Omental fat pad (tissue), 4 donors: ENCODE results near the gene GNG2. TPM values are rescaled to one million over a fixed set of nuclear protein-coding genes. Genes with fewer than 3 reads are reported as not detected.

Experiments used
- ATAC-seq: fragments of 150-250 bp; one replicate; pipeline ENCODE4 v1.9.1; 2016; ENCODE audit warnings: mild to moderate bottlenecking, moderate library complexity; ENCODE audit not compliant: low FRiP score
- DNase-seq: peaks from one replicate; pipeline ENCODE4 v3.0.0-alpha.2; 2019; ENCODE audit warnings: low spot score
- total RNA-seq, 4 donors: library from RNA; depleted of rRNA; stranded (reverse); fragments of >200 nt; gene quantifications; one replicate each; pipeline ENCODE4 v1.1.0, GENCODE V29; 2016
- TF ChIP-seq, protein P1 (sequence below), 3 donors: fragments of 450-650 bp; IDR thresholded peaks; one replicate each; pipeline ENCODE4 v1.5.1; 2016 to 2017; ENCODE audit warnings: antibody characterized with exemption in 3 of 3, mild to moderate bottlenecking in 3 of 3, moderate library complexity in 2 of 3

GNG2 gene
- total RNA-seq, 4 donors from 2014 or later = 40.7 to 85.6 (median 54.0) TPM

- TF ChIP-seq, protein P1, sequence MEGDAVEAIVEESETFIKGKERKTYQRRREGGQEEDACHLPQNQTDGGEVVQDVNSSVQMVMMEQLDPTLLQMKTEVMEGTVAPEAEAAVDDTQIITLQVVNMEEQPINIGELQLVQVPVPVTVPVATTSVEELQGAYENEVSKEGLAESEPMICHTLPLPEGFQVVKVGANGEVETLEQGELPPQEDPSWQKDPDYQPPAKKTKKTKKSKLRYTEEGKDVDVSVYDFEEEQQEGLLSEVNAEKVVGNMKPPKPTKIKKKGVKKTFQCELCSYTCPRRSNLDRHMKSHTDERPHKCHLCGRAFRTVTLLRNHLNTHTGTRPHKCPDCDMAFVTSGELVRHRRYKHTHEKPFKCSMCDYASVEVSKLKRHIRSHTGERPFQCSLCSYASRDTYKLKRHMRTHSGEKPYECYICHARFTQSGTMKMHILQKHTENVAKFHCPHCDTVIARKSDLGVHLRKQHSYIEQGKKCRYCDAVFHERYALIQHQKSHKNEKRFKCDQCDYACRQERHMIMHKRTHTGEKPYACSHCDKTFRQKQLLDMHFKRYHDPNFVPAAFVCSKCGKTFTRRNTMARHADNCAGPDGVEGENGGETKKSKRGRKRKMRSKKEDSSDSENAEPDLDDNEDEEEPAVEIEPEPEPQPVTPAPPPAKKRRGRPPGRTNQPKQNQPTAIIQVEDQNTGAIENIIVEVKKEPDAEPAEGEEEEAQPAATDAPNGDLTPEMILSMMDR (IDR thresholded peaks at IDR 0.05) = no peak
- ATAC-seq (no peak), DNase-seq (no peak)
Observed at GRCh38 chr14:51822499-51822898, 37.9 kb upstream of the GNG2 start.

DNA sequence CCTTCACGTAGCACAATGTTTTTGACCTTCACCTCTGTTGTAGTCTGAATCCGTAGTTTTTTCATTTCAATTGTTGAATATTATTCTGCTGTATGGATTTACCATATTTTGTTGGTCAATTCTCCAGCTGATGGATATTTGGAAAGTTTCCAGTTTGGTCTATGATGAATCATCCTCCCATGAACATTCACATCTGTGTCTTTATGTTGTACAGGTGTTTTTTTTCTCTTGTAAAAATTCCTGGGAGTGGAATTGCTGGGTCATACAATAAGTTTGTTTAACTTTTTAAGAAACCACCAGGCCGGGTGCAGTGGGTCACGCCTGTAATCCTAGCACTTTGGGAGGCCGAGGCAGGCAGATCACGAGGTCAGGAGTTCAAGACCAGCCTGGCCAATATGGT lies 36.7 kb upstream of the GNG2 start:
- TF ChIP-seq, protein P1 (IDR thresholded peaks at IDR 0.05) = no peak
- no peak for DNase-seq
- no peak for ATAC-seq

- TF ChIP-seq, protein P1 (IDR thresholded peaks at IDR 0.05) = no peak
- DNase-seq (no peak), ATAC-seq (no peak)
Observed at GRCh38 chr14:51824191-51824590, 36.2 kb upstream of the GNG2 start.

GRCh38 chr14:51825926-51826325 lies 34.5 kb upstream of the GNG2 start:
- DNase-seq (no peak), ATAC-seq (no peak)
- TF ChIP-seq, protein P1 (IDR thresholded peaks at IDR 0.05) = no peak

DNA sequence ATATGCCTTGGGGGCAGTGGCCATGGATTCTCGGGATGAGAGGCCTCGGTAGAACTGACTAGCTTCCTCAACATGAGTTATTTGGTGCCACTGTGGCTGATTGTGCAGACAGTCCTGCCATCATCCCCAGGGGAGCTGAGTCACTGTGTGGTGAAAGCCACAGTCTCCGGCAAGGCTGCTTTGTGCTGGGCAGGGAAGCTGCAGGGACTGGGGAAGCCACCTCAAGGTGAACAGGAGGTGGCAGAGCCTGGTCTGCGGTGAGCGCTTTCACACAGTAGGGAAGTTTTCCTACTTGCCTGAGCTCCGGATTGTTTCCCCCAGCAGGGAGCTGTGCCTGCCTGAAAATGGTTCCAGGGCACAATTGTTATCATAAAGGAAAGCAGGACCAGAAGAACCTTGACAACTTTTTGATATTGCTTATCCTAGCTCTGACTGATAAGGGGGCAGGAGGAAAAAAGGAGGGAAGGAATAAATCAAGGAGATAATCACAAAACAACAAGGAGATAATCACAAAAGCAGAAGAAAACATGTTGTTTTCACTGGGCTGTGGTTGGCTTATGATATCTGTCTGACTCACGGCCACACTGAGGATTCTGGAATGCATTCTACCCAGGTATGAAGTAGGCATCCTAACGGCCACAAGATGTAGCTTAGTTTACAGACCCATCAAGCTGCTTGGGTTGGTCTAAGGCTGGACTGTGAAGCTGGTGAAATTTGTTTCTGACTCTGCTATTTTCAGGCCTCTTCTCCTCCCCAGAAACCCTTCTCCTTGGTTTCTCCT lies 32.2 kb upstream of the GNG2 start:
- DNase-seq (no peak), ATAC-seq (no peak)
- TF ChIP-seq, protein P1 (IDR thresholded peaks at IDR 0.05) = no peak

DNA sequence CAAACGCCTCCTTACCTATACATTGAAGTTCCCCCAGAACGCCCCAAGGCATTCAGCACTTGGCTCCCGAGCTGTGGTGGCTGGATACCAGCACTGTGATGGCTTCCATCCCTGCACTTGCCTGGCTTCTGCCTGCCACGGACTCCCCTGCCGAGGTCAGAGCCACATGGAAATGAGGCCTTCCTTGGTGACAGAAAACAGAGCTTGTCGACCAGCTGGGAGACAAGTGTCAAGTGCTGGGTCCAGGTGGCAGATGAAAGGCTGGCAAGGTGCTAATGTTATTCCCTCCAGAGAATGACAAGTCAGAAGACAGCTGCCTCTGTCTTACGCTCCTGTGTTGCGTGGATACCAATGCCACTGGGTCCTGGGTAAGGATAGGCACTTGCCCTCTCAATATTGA lies 26.2 kb upstream of the GNG2 start:
- ATAC-seq = no peak
- no peak for DNase-seq

More for the DNA sequence above, 26.2 kb upstream of the GNG2 start:
- TF ChIP-seq, protein P1 (IDR thresholded peaks at IDR 0.05) = no peak
